Heart left ventricle (tissue), 13 donors: Measurements from ENCODE around the gene MTCP1.

Source experiments
- CTCF ChIP-seq, 12 donors: fragments of 200-600 bp; sonication (generic) in 4 of 12; IDR thresholded peaks; one replicate each; pipeline versions ENCODE4 v1.5.0 to v1.8.0; 2018 to 2022; ENCODE audit warnings: antibody characterized with exemption in 12 of 12, mild to moderate bottlenecking in 5 of 12
- POLR2A ChIP-seq, 2 donors: fragments of 450-650 bp; IDR thresholded peaks; one replicate each; pipeline ENCODE4 v1.6.1; 2017; ENCODE audit warnings: antibody characterized with exemption in 2 of 2, mild to moderate bottlenecking in 2 of 2, moderate library complexity in 2 of 2
- donor health status: ischemic (EF 13 %, LVEDD 7.1; RV severe dilation, severe dysfunction).
- donor health status: DM: no; HTN: yes; CAD: no.
- donor health status: DM: no; HTN: no; CAD: no.
- donor health status: ischemic (EF 25% LVEDD 6.9; RV normal size, moderate dysfunction).
- donor health status: ischemic (EF 25% LVEDD 5.7; RV mildly dilated, moderate dysfunction).
- donor health status: ischemic (EF 35%, LVEDD 5.7; RV mildly dilated, moderate dysfunction).
- donor health status: nonischemic (EF 11% LVEDD 7.7; RV severe dilation, severe dysfunction).
- donor health status: DM: yes; HTN: yes; CAD: no.
- donor health status: PGD.
- donor health status: ischemic (EF 29% LVEDD 5.4; RV normal size, mild dysfunction).
- donor health status: nonischemic (EF 23%, LVEDD 6.1; RV moderate dilation, normal function).

- TF ChIP-seq CTCF (IDR thresholded peaks at IDR 0.05) (no peak), POLR2A (IDR thresholded peaks at IDR 0.05) (no peak)
Observed at GRCh38 chrX:155023907-155024833, 46.8 kb downstream of the MTCP1 start.
